CD4-positive, CD25-positive, alpha-beta regulatory T cell (primary cell): ENCODE measurements around the gene HTRA3. TPM values are rescaled to one million over a fixed set of nuclear protein-coding genes. Genes with fewer than 3 reads are reported as not detected.

Experiments
- ATAC-seq, 2 donors: fragments of 150-1000 bp; cut with Tn5 transposase; one replicate each; pipeline ENCODE4 v1.10.0; 2021; ENCODE audit warnings: low read depth in 2 of 2, moderate number of reproducible peaks in 2 of 2, moderate library complexity in 1 of 2
- DNase-seq, 3 donors: peaks; one replicate each; pipeline versions ENCODE4 v3.0.0 to v3.0.0-alpha.2; 2012 to 2022; ENCODE audit warnings: mixed read lengths in 1 of 3
- H3K27ac ChIP-seq: one replicate; pipeline ENCODE4 v1.7.0; 2013; ENCODE audit warnings: mild to moderate bottlenecking, low read length; ENCODE audit not compliant: insufficient read depth, poor library complexity, severe bottlenecking
- H3K27me3 ChIP-seq: one replicate; pipeline ENCODE4 v1.7.0; 2013; ENCODE audit warnings: low read length; ENCODE audit not compliant: control insufficient read depth, insufficient read depth
- H3K36me3 ChIP-seq: one replicate; pipeline ENCODE4 v1.7.0; 2013; ENCODE audit warnings: mild to moderate bottlenecking, low read length, moderate library complexity; ENCODE audit not compliant: control insufficient read depth, insufficient read depth
- H3K4me1 ChIP-seq: 2 replicates; pipeline ENCODE4 v1.7.0; 2013; ENCODE audit warnings: mild to moderate bottlenecking, low read length; ENCODE audit not compliant: insufficient read depth, control insufficient read depth, poor library complexity, severe bottlenecking
- H3K4me3 ChIP-seq: one replicate; pipeline ENCODE4 v1.7.0; 2013; ENCODE audit warnings: low read depth, mild to moderate bottlenecking, low read length, moderate library complexity
- H3K9me3 ChIP-seq, 2 experiments: 1 replicate in 1 of 2; 2 replicates in 1 of 2; pipeline ENCODE4 v1.7.0; 2013; ENCODE audit warnings: low read length in 2 of 2, mild to moderate bottlenecking in 1 of 2, moderate library complexity in 1 of 2; ENCODE audit not compliant: control insufficient read depth in 2 of 2
- H3K27ac Mint-ChIP-seq, 3 donors: one replicate each; pipeline ENCODE4 v1.8.0; 2020 to 2022; ENCODE audit warnings: mild to moderate bottlenecking in 3 of 3, mixed read lengths in 3 of 3, moderate library complexity in 2 of 3
- H3K27me3 Mint-ChIP-seq: one replicate; pipeline ENCODE4 v1.8.0; 2022; ENCODE audit warnings: mild to moderate bottlenecking, mixed read lengths
- H3K36me3 Mint-ChIP-seq: one replicate; pipeline ENCODE4 v1.8.0; 2020; ENCODE audit warnings: mixed read lengths
- H3K4me1 Mint-ChIP-seq, 4 donors: one replicate each; pipeline ENCODE4 v1.8.0; 2020 to 2022; ENCODE audit warnings: mixed read lengths in 4 of 4, mild to moderate bottlenecking in 1 of 4
- H3K4me3 Mint-ChIP-seq, 4 donors: one replicate each; pipeline ENCODE4 v1.8.0; 2020 to 2022; ENCODE audit warnings: mild to moderate bottlenecking in 4 of 4, mixed read lengths in 4 of 4, moderate library complexity in 3 of 4
- H3K9me3 Mint-ChIP-seq, 7 donors: one replicate each; pipeline ENCODE4 v1.8.0; 2020 to 2022; ENCODE audit warnings: mixed read lengths in 7 of 7, mild to moderate bottlenecking in 3 of 7, moderate library complexity in 2 of 7
- polyA plus RNA-seq, 4 donors: library from polyadenylated mRNA; unstranded; fragments of 300-500 nt; fragmentation: Illumina TruSeq; gene quantifications; one replicate each; pipeline ENCODE4 v1.2.3, GENCODE V29; 2021
- total RNA-seq: library from RNA; stranded (reverse); gene quantifications from one replicate; pipeline ENCODE4 v1.2.3, GENCODE V29; 2022

The HTRA3 gene
- total and polyA plus RNA-seq, 5 donors from 2014 or later, result not detected

GRCh38 chr4:8230033-8230432 lies 39.5 kb upstream of the HTRA3 start:
- peaks cover 4% of the 10 kb centered on the region for H3K27me3 Mint-ChIP-seq
- no peaks in the 10 kb centered on the region for H3K9me3 ChIP-seq
- no peaks in the 10 kb centered on the region for H3K27me3 ChIP-seq
- peaks cover 0 to 2% (median 0%) of the 10 kb centered on the region in 7 donors for H3K9me3 Mint-ChIP-seq
- no peak overlapping the region for H3K4me3 ChIP-seq
- peaks cover 8% of the 10 kb centered on the region for H3K36me3 Mint-ChIP-seq
- peaks cover 0 to 32% (median 6%) of the 10 kb centered on the region in 4 donors for H3K4me1 Mint-ChIP-seq
- ATAC-seq (no peak), DNase-seq (no peak)
- H3K4me3 Mint-ChIP-seq, result no peak overlapping the region
- H3K36me3 ChIP-seq, result peaks cover 33% of the 10 kb centered on the region
- peak overlapping the region in 1 of 3 donors; percentile 42 for H3K27ac Mint-ChIP-seq
- H3K4me1 ChIP-seq, result peaks cover 27% of the 10 kb centered on the region
- H3K27ac ChIP-seq, result no peak overlapping the region

GRCh38 chr4:8230891-8231290 lies 38.7 kb upstream of the HTRA3 start:
- ATAC-seq, result no peak
- H3K27me3 ChIP-seq, result no peaks in the 10 kb centered on the region
- H3K36me3 Mint-ChIP-seq, result peaks cover 8% of the 10 kb centered on the region
- peaks cover 27% of the 10 kb centered on the region for H3K4me1 ChIP-seq
- DNase-seq, result no peak
- no peak overlapping the region for H3K4me3 Mint-ChIP-seq
- H3K27me3 Mint-ChIP-seq, result peaks cover 4% of the 10 kb centered on the region
- peaks cover 0 to 32% (median 6%) of the 10 kb centered on the region in 4 donors for H3K4me1 Mint-ChIP-seq
- no peaks in the 10 kb centered on the region for H3K9me3 ChIP-seq
- H3K4me3 ChIP-seq, result no peak overlapping the region
- peaks cover 31% of the 10 kb centered on the region for H3K36me3 ChIP-seq
- peaks cover 0 to 2% (median 0%) of the 10 kb centered on the region in 7 donors for H3K9me3 Mint-ChIP-seq
- H3K27ac ChIP-seq, result no peak overlapping the region
- no peak overlapping the region for H3K27ac Mint-ChIP-seq

GRCh38 chr4:8231551-8232049 lies 38.0 kb upstream of the HTRA3 start:
- DNase-seq (no peak), ATAC-seq (no peak)
- no peaks in the 10 kb centered on the region for H3K27me3 ChIP-seq
- Mint-ChIP-seq H3K27me3 (peaks cover 4% of the 10 kb centered on the region), H3K27ac (no peak overlapping the region), H3K4me1 (peaks cover 0 to 29% (median 6%) of the 10 kb centered on the region in 4 donors), H3K9me3 (peaks cover 0 to 2% (median 0%) of the 10 kb centered on the region in 7 donors), H3K36me3 (peaks cover 5% of the 10 kb centered on the region), H3K4me3 (no peak overlapping the region)
- H3K4me1 ChIP-seq, result peaks cover 27% of the 10 kb centered on the region
- no peak overlapping the region for H3K27ac ChIP-seq
- H3K9me3 ChIP-seq, result no peaks in the 10 kb centered on the region
- H3K36me3 ChIP-seq, result peaks cover 25% of the 10 kb centered on the region
- H3K4me3 ChIP-seq, result no peak overlapping the region

- no peak overlapping the region for H3K27ac ChIP-seq
- peaks cover 0 to 26% (median 6%) of the 10 kb centered on the region in 4 donors for H3K4me1 Mint-ChIP-seq
- H3K9me3 Mint-ChIP-seq, result peaks cover 0 to 2% (median 0%) of the 10 kb centered on the region in 7 donors
- ATAC-seq, result no peak
- peaks cover 20% of the 10 kb centered on the region for H3K4me1 ChIP-seq
- H3K36me3 Mint-ChIP-seq, result peaks cover 4% of the 10 kb centered on the region
- no peaks in the 10 kb centered on the region for H3K27me3 ChIP-seq
- no peak overlapping the region for H3K27ac Mint-ChIP-seq
- DNase-seq, result no peak
- H3K4me3 Mint-ChIP-seq, result no peak overlapping the region
- no peaks in the 10 kb centered on the region for H3K9me3 ChIP-seq
- H3K36me3 ChIP-seq, result peaks cover 28% of the 10 kb centered on the region
- no peak overlapping the region for H3K4me3 ChIP-seq
- peaks cover 4% of the 10 kb centered on the region for H3K27me3 Mint-ChIP-seq
Measured at GRCh38 chr4:8232748-8233147, 36.8 kb upstream of the HTRA3 start.

GRCh38 chr4:8233672-8234484 lies 35.7 kb upstream of the HTRA3 start:
- Histone ChIP-seq H3K27me3 (no peaks in the 10 kb centered on the region), H3K4me1 (peaks cover 9% of the 10 kb centered on the region), H3K9me3 (no peaks in the 10 kb centered on the region), H3K36me3 (peaks cover 28% of the 10 kb centered on the region), H3K27ac (no peak overlapping the region), H3K4me3 (no peak overlapping the region)
- Mint-ChIP-seq H3K4me1 (peaks cover 0 to 16% (median 4%) of the 10 kb centered on the region in 4 donors), H3K9me3 (peaks cover 0 to 2% (median 0%) of the 10 kb centered on the region in 7 donors), H3K4me3 (no peak overlapping the region), H3K27ac (no peak overlapping the region), H3K36me3 (peaks cover 4% of the 10 kb centered on the region), H3K27me3 (peaks cover 4% of the 10 kb centered on the region)
- DNase-seq (no peak), ATAC-seq (no peak)

- Mint-ChIP-seq H3K4me3 (no peak overlapping the region), H3K27ac (no peak overlapping the region), H3K9me3 (peaks cover 0 to 2% (median 0%) of the 10 kb centered on the region in 7 donors), H3K4me1 (peaks cover 0 to 10% (median 0%) of the 10 kb centered on the region in 4 donors), H3K27me3 (peaks cover 4% of the 10 kb centered on the region), H3K36me3 (peaks cover 8% of the 10 kb centered on the region)
- H3K36me3 ChIP-seq, result peaks cover 28% of the 10 kb centered on the region
- H3K4me1 ChIP-seq, result peaks cover under 1% of the 10 kb centered on the region
- H3K27me3 ChIP-seq, result no peaks in the 10 kb centered on the region
- H3K4me3 ChIP-seq, result no peak overlapping the region
- no peaks in the 10 kb centered on the region for H3K9me3 ChIP-seq
- no peak for DNase-seq
- no peak overlapping the region for H3K27ac ChIP-seq
- no peak for ATAC-seq
Measured at GRCh38 chr4:8234715-8235114, 34.8 kb upstream of the HTRA3 start.

GRCh38 chr4:8235224-8235623 lies 34.3 kb upstream of the HTRA3 start:
- Mint-ChIP-seq H3K9me3 (peaks cover 0 to 2% (median 0%) of the 10 kb centered on the region in 7 donors), H3K27me3 (peaks cover 4% of the 10 kb centered on the region), H3K4me1 (peaks cover 0 to 9% (median 0%) of the 10 kb centered on the region in 4 donors), H3K4me3 (no peak overlapping the region), H3K36me3 (peaks cover 8% of the 10 kb centered on the region), H3K27ac (no peak overlapping the region)
- no peak for DNase-seq
- H3K4me3 ChIP-seq, result no peak overlapping the region
- H3K4me1 ChIP-seq, result no peaks in the 10 kb centered on the region
- no peaks in the 10 kb centered on the region for H3K27me3 ChIP-seq
- no peak overlapping the region for H3K27ac ChIP-seq
- H3K36me3 ChIP-seq, result peaks cover 28% of the 10 kb centered on the region
- ATAC-seq, result no peak
- H3K9me3 ChIP-seq, result no peaks in the 10 kb centered on the region
